Hepatocyte (in vitro differentiated cells): Measurements from ENCODE around the gene SPINK14.

Source experiments
- EZH2 ChIP-seq: fragments of 200-600 bp; sonication (generic); IDR thresholded peaks from 2 replicates; pipeline ENCODE4 v1.6.1; 2016; ENCODE audit warnings: antibody characterized with exemption, mild to moderate bottlenecking, borderline replicate concordance
- EZH2phosphoT487 ChIP-seq: fragments of 200-600 bp; sonication (generic); IDR thresholded peaks from one replicate; pipeline ENCODE4 v1.6.1; 2018; ENCODE audit warnings: antibody characterized with exemption, mild to moderate bottlenecking, low read depth, moderate library complexity; ENCODE audit not compliant: unreplicated experiment, severe bottlenecking
- TF ChIP-seq, protein P1 (sequence below): fragments of 200-600 bp; sonication (generic); IDR thresholded peaks from 2 replicates; pipeline ENCODE4 v1.5.1; 2016; ENCODE audit warnings: antibody characterized with exemption, mild to moderate bottlenecking; ENCODE audit not compliant: poor library complexity

- TF ChIP-seq, protein P1, sequence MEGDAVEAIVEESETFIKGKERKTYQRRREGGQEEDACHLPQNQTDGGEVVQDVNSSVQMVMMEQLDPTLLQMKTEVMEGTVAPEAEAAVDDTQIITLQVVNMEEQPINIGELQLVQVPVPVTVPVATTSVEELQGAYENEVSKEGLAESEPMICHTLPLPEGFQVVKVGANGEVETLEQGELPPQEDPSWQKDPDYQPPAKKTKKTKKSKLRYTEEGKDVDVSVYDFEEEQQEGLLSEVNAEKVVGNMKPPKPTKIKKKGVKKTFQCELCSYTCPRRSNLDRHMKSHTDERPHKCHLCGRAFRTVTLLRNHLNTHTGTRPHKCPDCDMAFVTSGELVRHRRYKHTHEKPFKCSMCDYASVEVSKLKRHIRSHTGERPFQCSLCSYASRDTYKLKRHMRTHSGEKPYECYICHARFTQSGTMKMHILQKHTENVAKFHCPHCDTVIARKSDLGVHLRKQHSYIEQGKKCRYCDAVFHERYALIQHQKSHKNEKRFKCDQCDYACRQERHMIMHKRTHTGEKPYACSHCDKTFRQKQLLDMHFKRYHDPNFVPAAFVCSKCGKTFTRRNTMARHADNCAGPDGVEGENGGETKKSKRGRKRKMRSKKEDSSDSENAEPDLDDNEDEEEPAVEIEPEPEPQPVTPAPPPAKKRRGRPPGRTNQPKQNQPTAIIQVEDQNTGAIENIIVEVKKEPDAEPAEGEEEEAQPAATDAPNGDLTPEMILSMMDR = no peak
- no peak for TF ChIP-seq EZH2
- no peak for TF ChIP-seq EZH2phosphoT487
Observed at GRCh38 chr5:148205865-148206264, 37.5 kb downstream of the SPINK14 start.
